ENCODE results near the gene CD81.
A peak's percentile ranks its signal among the peaks of the same experiment; 100 is the strongest.

The CD81 gene

DNA sequence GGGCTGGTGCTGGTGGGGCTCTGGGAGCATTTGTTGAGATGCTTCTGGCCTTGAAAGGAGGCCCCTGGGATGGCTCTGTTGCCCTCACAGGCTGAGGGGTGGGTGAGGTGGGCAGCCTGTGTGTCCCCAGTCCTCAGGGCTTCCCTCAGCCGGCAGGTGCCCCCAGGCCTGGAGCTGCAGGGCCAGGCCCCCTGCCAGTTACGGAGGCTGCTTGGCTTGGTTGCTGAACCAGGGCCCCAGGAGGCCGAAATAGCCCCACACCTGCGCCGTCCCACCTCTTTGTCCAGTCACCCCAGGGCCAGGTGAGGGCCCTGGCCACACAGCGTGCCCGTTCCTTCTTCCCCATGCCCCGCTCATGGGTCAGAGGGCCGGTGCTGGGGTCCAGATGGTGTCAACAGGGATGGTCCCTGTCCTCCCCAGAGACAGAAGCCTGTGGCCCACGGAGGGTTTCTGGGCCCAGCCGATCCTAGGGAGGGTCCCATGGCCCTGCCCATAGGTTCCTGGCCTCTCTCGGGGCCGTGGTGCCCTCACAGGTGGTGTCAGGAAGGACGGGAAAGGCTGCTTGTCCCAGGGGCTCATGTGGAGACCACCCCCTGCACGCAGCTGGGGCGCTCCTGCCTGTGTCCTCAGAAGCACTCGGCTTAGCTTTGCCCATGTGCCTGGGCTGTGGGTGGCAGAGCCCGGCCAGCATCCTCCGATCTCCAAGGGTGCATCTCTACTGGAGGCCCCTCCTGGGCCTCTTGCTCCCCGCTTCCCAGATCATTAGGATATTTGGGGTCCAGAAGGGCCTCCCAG is 14.3 kb downstream of the CD81 start:
- no peak for DNase-seq

GRCh38 chr11:2392241-2392959 is 15.3 kb downstream of the CD81 start:
- no peak for DNase-seq

GRCh38 chr11:2393111-2393868 is 16.2 kb downstream of the CD81 start:
- DNase-seq = no peak

DNA sequence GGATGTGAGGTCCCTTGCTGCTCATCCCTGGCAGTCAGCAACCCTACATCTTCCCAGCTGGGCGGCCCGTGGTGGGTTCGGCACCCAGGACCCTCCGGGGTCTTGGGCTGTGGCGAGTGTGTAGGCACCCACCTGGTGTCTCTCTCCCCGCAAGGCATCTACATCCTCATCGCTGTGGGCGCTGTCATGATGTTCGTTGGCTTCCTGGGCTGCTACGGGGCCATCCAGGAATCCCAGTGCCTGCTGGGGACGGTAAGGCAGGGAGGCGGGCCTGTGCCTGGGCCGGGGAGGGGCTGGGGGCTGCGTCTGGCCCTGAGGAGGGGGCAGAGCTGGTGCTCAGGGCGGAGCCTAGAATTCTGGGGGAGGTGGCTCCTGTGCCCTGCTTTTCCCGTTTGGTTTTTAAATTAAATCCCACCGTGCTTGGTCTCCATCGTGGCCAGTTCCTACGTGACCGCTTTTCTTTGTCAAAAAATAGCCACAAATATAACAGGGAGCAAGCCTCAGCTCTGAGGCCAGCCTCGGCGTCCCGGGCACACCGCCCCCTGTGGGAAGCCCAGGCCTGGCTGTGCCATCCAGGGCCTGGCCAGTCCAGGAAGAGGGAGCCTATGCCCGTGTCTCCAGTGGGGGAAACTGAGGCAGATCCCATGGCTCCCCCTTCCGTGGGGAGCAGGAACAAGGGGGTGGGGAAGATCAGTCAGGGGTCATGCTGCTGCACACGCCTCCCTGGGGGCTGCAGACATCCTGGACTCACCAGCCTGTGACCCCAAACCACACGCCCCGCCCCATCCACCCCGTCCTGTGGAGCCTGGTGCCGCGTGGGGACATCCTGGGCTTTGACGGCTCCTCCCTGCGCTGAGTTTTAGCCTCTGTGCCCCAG is 17.1 kb downstream of the CD81 start:
- DNase-seq = no peak

DNA sequence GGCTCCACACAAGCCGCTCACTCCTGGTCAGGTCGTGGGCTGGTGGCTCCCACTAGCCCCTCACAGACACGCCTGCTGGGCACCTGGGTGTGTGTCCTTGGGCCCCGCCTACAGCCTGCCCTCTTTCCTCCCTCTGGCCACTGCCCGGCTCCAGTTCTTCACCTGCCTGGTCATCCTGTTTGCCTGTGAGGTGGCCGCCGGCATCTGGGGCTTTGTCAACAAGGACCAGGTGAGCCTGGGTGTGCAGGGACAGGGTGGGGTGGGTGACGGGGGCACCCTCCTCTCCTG is 17.7 kb downstream of the CD81 start:
- DNase-seq = no peak

DNA sequence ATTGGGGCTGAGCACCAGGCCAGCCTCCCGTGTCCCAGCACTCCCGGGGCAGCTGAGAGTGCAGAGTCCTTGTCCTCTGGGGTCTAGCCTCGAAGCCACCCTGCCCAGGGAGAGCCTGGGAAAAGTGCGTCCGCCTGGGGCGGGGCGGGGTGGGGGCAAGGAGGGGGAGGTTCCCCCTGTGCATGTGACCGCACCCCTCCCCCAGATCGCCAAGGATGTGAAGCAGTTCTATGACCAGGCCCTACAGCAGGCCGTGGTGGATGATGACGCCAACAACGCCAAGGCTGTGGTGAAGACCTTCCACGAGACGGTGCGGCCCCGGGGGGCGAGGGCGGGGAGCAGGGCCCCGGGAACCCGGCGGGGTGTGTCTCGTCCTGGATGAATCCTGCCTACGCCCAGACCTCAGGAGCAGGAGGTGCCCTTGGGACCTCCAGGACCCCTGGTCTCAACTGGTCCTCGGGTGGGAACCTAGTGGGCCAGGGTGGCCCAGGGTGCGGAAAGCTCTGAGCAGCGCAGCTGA is 18.2 kb downstream of the CD81 start:
- no peak for DNase-seq

DNA sequence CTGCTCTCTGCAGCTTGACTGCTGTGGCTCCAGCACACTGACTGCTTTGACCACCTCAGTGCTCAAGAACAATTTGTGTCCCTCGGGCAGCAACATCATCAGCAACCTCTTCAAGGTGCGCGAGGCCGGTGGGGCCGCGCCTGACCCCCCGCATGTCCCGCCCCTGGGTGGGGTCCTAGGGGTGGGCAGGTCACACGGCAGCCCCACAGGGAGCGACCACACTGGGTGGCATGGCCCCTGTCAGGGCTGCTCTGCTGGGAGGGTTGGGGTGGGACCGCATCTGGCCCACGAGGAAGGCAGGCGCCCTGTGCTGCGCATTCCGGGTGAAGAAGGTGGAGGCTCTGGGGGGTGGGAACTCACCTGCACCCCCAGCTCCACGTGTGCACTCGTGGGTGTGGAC is 18.7 kb downstream of the CD81 start:
- DNase-seq = no peak

DNA sequence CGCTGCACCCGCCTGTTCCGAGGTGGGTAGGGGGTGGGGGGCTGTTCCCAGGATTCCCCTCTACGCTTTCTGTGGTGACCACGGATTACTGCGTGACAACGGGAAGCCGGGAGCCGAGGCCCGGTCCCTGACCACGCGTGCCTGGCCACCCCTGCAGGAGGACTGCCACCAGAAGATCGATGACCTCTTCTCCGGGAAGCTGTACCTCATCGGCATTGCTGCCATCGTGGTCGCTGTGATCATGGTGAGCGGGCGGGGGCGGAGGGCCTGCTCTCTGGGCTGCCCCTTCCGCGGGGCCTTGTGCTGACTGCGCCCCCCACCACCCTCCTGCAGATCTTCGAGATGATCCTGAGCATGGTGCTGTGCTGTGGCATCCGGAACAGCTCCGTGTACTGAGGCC is 19.4 kb downstream of the CD81 start:
- no peak for DNase-seq

DNA sequence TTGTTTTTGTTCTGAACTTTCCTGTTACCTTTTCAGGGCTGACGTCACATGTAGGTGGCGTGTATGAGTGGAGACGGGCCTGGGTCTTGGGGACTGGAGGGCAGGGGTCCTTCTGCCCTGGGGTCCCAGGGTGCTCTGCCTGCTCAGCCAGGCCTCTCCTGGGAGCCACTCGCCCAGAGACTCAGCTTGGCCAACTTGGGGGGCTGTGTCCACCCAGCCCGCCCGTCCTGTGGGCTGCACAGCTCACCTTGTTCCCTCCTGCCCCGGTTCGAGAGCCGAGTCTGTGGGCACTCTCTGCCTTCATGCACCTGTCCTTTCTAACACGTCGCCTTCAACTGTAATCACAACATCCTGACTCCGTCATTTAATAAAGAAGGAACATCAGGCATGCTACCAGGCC is 19.9 kb downstream of the CD81 start:
- no peak for DNase-seq

DNA sequence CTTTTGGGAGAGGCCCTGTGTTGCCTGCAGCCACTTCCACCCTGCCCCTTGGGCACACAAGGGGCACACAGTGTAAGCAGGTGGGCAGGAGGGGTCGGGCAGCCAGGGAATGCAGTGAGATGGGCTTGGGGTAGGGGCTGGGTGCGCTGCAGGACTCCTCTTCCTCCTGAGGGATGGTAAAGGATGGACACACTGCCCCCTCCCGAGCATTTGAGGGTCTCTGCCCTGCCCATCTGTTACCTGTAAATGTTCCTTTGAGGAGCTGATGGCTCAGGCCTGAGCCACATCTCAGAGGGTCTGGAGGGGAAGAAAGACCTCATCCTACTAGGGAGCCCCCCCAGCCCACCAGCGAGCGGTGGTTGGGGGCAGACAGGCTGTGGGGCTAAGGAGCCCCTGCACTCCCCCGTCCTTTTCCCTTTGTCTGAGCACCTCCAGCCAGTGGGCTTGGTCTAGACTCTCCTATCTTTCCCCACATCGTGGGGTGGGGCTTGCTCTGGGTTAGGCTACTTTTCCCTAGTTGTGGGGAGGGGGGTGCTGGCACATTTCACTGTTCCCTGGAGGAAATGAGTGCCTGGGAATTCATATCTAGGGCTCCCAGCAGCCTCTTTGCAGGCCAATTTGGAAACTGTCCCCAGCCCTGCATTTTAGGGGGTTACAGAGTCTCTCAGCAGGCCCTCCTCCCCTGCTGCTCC is 21.7 kb downstream of the CD81 start:
- no peak for DNase-seq

GRCh38 chr11:2399488-2400068 is 22.5 kb downstream of the CD81 start:
- no peak for DNase-seq

- DNase-seq = peak; percentile 89
Measured at GRCh38 chr11:2400069-2400761, 23.1 kb downstream of the CD81 start, which contains the start of gene TSSC4. TSSC4 (plus strand) TSS chr11:2400750; CDS start chr11:2402634, 1,884 bp downstream.

- no peak for DNase-seq
Measured at GRCh38 chr11:2400762-2401435, 23.8 kb downstream of the CD81 start.

DNA sequence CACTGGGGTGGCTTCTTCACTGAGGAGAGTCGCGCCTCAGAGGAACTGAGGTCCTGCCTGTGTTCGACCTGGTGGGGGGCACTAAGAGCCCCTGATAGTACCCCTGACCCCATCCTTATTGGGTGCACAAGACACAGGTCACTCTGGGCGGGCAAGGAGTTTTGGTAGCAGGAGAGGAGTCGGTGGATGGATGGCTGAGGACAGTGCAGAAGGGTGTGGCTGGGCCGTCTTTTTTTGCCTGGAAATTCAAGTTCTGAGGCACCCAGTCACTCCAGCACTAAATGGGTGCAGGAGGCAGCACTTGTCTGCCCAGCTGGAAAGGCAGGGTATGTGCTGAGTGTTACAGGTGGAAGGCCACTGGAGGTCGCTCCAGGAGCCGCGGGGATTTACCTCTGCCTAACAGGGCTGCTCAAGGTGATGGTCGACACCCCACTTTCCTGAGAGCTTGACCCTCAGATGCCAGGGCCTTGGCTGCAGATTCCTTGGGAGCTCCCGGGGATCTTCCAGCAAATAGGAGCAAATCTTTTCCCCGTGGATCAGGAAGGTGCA is 24.4 kb downstream of the CD81 start:
- DNase-seq = no peak

DNA sequence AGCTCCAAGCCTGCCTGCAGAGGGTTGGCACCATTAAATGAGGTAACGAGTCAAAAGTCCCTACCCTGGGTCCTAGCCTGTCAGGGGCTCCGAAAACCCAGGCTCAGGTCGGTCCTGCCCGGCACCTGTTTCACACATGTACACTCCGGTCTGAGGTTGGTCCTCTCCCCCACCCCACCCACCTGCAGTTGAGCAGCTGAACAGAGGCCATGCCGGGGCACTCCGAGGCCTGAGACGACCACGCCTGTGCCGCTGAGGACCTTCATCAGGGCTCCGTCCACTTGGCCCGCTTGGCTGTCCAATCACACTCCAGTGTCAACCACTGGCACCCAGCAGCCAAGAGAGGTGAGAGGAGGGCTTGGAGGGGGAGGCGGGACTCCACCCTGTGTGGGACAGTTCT is 25.0 kb downstream of the CD81 start:
- no peak for DNase-seq

DNA sequence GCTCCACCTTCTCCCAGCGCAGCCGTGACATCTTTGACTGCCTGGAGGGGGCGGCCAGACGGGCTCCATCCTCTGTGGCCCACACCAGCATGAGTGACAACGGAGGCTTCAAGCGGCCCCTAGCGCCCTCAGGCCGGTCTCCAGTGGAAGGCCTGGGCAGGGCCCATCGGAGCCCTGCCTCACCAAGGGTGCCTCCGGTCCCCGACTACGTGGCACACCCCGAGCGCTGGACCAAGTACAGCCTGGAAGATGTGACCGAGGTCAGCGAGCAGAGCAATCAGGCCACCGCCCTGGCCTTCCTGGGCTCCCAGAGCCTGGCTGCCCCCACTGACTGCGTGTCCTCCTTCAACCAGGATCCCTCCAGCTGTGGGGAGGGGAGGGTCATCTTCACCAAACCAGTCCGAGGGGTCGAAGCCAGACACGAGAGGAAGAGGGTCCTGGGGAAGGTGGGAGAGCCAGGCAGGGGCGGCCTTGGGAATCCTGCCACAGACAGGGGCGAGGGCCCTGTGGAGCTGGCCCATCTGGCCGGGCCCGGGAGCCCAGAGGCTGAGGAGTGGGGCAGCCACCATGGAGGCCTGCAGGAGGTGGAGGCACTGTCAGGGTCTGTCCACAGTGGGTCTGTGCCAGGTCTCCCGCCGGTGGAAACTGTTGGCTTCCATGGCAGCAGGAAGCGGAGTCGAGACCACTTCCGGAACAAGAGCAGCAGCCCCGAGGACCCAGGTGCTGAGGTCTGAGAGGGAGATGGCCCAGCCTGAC is 26.0 kb downstream of the CD81 start:
- DNase-seq = no peak

DNA sequence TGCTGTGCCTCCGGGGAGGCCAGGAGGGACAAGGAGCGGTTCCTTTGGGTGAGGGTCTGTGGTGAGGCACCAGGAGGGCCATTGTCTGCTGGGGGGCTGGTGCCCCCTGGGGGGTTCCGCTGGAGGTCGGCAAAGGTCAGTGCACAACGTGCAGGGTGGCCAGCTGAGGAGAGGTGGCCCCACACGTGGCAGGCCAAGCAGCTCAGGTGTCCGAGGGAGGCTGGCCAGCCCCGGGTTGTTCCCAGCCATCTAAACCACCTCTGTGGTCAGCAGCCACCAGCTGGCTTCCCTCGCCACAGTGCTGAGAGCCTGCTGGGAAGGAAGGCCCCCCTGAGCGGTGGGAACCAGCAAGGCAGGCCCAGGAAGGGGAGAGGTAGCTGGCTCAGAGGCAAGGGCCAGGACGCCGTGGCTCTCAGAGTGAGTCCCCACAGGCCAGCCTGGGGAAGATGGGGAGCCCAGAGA is 27.7 kb downstream of the CD81 start:
- DNase-seq = no peak

DNA sequence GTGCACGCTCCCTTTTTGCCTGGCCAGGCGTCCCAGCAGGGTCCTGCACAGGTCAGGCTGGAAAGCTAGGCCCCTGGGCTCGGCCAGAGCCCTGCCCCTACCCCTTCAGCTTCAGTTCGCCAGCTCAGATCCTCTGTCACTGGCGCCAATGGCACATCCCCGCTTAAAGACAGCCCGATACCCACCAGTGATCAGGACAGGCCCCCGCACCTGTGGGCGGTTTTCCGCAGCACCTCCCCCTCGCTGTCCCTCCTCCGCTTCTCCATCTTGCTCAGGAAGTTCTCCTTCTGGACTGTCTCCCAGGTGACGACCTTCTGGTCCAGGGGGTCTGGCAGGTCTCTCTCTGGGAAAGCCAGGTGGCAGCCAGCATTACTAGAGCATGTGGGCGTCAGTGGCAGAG is 29.3 kb downstream of the CD81 start:
- no peak for DNase-seq

DNA sequence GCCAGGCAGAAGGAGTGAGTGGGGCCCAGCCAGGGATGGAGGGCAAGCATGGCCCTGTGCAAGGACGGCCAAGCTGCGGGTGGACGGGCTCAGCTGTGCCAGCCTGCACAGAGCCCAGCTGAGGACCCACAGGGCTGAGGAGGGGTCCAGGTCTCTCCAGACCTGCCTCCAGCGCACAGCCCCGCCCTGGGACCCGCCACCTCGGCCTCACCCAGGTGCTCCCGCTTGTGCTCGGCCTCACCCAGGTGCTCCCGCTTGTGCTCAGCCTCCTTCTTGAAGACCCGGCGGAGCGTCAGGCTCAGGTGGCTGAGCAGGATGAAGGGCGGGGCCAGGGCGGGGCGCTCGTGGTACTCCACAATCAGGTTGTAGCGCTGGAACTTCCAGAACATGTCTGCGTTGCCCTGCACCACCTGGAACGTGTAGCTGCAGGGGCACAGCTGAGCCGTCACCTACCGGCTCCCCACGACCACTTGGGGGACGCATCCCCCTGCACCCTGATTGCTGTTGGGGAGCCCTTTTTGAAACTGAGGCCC is 29.8 kb downstream of the CD81 start:
- no peak for DNase-seq
